GM18868 (cell line): ENCODE results near the gene SPDYE1.
"Not testable (repeated sequence)": the region's sequence is repeated elsewhere in the genome, so short reads cannot be mapped to it uniquely, and the experiment has no call there.

Experiments used
- ATAC-seq: cut with Tn5 transposase; IDR thresholded peaks from one replicate; pipeline ENCODE4 v1.9.1; 2021; ENCODE audit warnings: mild to moderate bottlenecking, moderate library complexity; ENCODE audit not compliant: unreplicated experiment

SPDYE1 gene

DNA sequence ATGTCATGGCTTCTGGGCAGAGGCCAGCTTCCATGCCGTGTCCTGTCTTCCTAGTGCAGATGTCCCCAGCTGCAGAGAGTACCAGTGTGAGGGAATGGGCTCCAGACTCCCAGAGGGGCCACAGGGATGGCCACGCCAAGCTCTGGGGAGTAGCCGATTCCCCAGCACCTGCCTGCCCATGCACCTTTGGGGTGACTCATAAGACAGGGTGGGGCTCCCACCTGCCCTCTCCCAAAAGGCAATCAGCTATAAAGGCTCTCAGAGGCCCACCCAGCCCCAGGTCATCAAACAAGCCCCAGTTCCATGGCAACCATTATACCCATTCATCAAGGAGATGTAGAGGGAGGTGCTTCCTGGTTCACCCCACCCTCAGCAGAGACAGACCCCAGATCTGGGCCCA, at the start of gene SPDYE1:
Gene SPDYE1, plus strand, starts transcription at position 366 of the 400 bp plus-strand sequence. CDS start 2,053 bp downstream, outside the sequence.
- ATAC-seq: not testable (repeated sequence)

DNA sequence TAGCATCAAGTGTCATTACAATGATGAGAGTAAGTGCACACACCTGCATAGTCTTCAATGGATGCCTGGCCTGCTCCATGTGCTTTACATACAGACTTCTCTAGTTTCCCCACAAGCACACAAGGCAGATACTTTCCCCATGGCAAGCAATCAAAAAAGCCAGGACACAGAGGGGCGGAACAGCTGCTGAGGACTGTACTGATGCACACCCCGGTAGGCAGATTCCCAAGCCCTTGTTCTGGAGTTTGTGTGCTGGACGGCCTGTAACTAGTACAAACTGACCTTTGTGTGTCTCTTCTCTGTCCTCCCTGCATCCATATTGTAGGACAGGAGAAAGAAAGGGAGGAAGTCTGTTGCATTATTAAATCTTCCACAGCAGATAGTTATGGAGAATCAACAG, 45.7 kb upstream of the SPDYE1 start:
- ATAC-seq: no peak

GRCh38 chr7:43953071-43953470, 44.6 kb upstream of the SPDYE1 start:
- ATAC-seq: no peak

DNA sequence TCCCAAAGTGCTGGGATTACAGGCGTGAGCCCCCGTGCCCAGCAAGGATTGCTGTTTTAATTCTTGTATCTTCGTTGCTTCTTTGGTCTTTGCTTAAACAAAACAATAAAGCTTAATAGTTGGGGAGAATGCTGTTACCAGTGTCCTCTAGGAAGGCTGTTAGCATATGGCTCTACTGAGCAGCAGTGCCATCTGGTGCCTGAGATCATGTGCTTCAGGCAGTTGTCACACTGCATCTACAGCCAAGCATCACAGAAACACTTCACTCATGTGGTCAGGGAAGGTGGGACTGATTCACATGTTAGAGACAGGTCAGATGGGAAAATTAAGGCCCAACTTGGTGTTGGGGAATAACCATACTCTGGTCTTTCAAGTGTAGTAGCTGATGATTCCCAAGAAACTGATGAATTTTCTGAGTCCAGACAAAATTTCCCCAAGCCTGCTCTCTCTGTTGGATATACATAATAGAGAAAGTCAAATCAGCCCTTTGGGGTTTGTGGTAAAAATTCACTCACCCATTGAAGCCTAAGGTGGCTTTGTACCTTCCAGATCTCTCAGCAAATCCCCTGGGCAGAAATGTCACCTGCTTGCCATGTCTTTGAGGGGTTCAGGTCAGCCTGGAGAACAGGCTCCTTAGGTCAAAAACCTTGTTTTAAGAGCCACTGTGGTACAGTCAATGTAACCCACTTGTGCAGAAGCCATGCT, 43.0 kb upstream of the SPDYE1 start:
- peak; percentile 86 for ATAC-seq

DNA sequence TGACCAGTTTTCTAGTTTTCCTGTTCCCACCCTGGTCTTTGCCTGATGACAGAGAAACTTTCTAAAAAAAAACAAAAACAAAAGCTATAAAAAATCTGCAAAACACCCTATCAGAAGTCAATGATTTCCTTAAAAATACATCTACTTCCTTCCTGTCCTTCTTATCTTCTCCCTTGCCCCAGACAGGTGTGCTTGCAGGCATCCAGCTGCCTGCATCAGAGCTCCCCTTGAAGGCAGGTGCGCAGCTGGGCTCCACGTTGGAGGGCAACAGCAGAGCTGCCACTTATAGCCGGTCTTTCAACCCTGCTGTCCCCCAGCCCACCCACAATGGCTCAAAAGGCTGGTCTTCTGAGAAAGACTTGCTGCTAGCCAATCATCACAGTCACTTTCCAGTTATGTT, 41.7 kb upstream of the SPDYE1 start:
- no peak for ATAC-seq

GRCh38 chr7:43960933-43961332, 36.8 kb upstream of the SPDYE1 start:
- no peak for ATAC-seq

- not testable (repeated sequence) for ATAC-seq
Observed at GRCh38 chr7:43966392-43966791, 31.3 kb upstream of the SPDYE1 start.

DNA sequence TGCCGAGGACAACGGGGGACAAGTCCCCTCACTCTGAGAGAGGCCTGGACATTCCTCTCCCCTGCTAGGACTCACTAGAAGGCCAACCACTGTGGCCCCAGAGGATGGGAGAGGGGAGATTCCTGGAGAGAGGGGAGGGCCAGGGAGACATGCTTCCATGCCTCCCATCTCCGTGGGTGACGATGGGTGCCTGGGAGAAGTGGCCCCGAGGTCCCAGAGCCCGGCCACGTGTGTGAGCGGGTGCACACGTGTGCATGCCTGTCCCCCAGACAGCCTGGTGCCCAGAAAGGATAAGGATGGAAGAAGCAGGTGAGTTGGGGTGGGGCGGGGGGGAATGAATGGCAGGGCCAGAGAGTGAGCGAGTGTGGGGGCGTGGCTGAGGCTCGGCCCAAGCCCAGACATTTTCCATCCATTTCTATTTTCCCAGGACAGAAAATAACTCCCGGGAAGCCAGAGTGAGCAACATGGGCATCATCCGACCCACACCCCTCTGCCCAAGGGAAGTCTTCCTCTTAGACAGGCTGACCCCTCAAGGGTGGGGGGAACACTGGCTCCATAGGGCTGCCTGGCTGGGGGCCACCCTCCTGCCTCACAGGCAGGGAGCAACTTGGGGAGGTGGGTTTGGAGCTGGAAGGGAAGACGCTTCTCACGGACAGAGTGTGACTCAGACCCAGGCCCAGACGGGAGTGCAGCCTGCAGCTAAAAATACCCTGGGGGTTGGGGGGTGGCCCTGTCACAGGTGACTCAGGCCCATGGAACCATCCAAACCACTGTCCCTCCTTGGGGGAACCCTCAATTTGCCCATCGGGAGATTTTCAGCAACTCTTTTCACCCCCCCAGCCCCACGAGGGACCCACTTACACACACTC, 29.3 kb upstream of the SPDYE1 start:
- ATAC-seq: not testable (repeated sequence)

- not testable (repeated sequence) for ATAC-seq
Observed at GRCh38 chr7:43969586-43969985, 28.1 kb upstream of the SPDYE1 start.

DNA sequence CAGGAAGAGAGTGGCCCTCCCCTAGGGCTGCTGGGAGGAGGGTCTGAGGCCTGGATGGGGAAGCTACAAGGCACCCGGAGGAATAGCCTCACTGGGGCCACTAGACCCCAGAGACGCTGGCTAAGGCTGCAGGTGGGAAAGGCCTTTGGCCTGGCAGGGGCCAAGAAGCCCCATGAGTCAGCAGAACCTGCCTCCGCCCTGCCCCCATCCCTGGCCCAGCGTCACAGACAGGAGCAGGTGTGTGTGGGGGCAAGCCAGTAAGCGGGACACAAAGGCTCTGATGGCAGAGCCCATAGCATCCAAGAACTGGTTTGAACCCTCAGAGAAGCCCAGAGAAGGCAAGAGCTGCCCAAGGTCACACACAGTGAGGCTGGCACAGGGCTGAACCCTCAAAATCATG, 27.0 kb upstream of the SPDYE1 start:
- not testable (repeated sequence) for ATAC-seq

DNA sequence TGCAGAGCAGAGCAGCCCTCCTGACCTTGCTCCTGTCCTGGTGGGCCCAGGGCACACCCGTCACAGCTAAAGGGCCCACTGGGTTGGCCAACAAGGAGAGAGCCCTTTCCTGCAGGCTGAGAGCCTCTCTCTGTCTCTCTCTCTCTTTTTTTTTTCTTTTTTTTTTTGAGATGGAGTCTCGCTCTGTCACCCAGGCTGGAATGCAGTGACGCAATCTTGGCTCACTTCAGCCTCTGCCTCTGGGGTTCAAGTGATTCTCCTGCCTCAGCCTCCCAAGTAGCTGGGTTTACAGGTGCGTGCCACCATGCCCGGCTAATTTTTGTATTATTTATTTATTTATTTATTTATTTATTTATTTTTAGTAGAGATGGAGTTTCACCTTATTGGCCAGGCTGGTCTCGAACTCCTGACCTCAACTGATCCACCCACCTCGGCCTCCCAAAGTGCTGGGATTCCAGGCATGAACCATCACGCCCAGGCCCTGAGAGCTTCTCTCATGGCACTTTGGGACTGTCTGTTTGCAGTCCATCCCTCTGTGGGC, 23.6 kb upstream of the SPDYE1 start:
- ATAC-seq: not testable (repeated sequence)

- ATAC-seq: not testable (repeated sequence)
Observed at GRCh38 chr7:43974725-43975482, 22.8 kb upstream of the SPDYE1 start.

GRCh38 chr7:43977525-43977924, 20.2 kb upstream of the SPDYE1 start:
- no peak for ATAC-seq

GRCh38 chr7:43978102-43978501, 19.6 kb upstream of the SPDYE1 start:
- not testable (repeated sequence) for ATAC-seq

DNA sequence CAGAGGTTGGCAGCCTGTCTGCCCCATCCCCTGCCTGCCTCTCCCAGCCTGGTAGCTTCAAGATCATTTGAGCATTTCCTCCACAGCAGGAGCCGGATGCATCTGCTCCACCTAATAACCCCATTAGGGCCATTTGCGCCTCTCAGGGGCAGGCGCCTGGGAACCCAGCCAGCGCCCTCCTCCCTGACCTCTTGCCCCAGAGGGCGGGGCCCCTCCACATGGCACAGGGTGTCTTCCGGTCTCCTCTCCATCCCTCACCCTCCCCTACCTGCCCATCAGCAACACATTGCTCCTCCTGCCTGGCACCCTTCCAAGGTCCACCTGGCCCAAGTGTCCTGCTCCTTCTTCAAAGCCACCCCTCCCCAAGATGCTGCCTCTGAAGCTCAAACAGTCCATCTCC, 14.8 kb upstream of the SPDYE1 start:
- not testable (repeated sequence) for ATAC-seq

GRCh38 chr7:43983736-43984135, 14.0 kb upstream of the SPDYE1 start:
- ATAC-seq: not testable (repeated sequence)

GRCh38 chr7:43985904-43986864, 11.5 kb upstream of the SPDYE1 start:
- peak; percentile 85 for ATAC-seq

DNA sequence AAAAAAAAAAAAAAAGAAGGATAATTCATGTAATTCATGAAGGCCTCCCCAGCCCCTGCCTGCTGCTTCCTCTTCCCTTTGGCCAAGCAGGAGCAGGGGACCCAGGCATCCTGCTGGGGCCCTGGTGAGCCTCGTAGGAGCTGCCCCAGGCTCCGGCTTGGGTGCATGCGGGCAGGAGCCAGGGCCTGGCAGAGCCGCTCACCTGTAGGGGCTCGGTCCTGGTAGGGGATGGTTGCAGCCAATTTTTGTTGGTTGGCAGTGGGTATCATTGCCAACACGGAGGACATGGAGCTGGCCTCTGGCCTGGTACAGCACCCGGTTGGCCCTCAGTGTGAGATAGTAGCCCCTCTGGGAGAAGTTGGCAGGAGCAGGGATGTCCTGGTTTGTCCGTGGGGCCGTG, 10.2 kb upstream of the SPDYE1 start:
- ATAC-seq: not testable (repeated sequence)

GRCh38 chr7:43990011-43990585, 7.6 kb upstream of the SPDYE1 start:
- ATAC-seq: not testable (repeated sequence)
